Activated CD4-positive, alpha-beta T cell treated with anti-CD3 and anti-CD28 coated beads for 48 hours (primary cell): Measurements from ENCODE around the gene LSP1.

Experiments
- DNase-seq: peaks from one replicate; pipeline ENCODE4 v3.0.0-alpha.2; 2020

The LSP1 gene

DNA sequence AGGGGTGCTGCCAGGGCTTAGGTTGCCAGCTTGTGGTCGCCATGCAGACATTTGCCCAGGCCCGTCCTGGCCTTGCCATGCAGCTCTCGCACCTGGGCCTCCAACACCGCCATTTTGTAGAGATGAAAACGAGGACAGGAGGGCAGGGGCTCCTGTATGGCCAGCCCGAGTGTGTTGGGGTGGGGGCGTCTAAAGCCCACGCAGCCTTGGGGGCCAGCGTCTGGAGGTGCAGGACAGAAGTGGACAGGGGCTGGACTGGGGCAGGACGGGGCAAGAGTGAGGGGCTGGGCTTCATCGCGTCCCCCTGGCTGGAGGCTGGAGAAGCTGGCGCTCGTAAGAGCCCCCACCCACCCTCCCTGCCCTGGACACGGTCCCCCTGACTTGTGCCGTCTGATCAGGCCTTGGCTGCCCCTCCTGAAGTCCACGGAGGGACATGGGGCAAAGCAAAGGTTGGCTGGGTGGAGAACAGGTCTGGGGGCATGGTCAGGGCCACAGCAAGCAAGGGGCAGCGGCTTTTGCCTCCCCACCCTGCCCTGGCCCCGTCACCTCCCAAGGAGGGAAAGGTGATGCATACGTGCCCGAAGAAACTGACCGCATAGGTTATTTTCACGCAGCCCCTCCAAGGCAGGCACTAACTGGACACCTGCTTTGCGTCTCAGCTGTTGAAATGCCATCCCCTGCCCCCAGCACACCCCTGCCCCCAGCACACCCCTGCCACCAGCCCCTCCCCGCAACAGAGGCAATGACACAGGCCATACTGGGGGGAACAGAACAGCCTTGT is 67.4 kb downstream of the LSP1 start:
- no peak for DNase-seq

GRCh38 chr11:1920909-1921573 is 68.2 kb downstream of the LSP1 start:
- no peak for DNase-seq

DNA sequence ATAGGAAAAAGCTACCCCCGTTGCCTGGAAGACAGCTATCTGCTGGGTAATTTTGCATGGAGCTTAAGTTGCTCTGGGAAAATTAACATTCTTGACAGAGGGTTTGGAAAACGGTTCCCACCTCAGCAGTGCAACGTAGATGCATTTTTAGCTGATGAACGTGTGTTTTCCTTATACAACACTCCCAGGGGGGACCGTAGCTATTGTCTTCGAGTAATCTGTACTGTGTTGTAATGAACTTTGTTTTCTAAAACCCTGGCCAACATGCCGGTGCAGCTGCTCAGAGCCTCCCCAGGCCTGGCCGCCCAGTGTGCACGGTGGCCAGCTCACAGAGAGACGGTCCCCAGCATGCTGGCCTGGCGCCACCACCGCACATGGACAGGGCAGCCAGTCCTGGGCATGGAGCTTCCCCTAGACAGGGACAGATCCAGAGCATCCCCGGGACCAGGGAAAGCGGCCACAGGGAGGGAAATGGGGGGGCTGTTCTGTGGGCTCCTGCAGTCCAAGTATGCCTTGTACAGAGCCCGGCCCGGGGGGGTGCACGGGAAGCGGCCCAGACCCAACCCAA is 68.8 kb downstream of the LSP1 start:
- DNase-seq = no peak

DNA sequence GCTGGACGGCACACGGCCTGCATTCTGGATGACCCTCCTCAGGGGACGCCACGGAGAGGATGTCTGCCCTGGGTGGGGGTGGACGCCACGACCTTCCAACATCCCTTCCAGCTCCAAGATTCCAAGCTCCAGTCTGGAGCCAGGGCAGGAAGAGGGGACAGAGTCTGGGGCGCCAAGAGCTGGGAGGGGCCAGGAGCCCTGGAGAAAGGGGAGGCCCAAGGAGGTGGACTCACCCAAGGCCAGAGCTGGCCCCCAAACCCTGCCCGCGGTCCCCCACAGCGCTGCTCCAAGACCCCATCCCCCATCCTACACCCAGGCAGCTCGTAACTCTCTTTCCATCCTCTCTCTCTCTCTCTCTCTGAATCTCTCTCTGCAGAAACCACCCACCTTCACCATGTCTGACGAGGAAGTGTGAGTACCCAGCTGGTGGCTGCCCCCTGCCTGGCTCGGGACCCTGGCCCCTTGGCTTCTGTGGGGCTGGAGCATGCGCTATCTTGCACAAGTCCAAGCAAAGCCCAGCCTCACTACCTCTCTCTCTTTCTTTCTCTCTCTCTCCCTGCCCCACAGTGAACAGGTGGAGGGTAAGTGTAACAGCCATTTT is 69.7 kb downstream of the LSP1 start:
- DNase-seq = no peak

DNA sequence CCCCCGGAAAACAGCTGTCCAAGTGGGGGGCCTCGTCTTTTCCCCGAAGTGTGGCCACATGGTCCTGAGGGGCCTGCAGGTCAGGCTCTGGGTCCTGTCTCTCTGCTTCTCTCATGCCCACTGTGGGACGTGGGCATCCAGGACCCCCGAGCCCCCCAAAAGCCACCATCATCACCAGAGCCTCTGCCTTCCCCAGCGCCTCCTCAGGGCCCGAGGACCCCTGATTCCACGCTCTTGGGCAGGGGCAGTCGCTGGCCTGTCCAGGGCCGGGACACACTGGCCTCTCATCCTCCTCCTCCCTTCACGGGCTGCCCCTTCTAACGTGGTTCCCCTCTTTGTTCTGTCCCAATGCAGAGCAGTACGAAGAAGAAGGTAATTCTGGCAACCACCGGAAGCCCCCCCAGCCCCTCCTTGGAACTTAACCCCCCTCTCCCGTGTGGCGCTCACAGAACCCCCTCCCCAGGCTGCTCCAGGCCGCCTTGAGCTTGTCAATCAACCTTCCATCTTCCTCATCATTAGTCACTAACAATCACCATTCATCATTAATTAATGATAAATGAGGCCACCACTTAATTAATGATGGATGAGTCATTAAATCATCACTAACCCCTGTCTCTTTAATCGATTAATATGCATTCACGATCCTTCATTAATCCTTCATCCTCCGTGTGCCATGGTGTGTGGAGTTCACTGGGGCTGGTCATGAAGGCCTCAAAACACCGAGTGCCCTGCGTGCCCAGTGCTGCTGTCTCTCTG is 70.5 kb downstream of the LSP1 start:
- DNase-seq = no peak

- no peak for DNase-seq
These were observed 71.3 kb downstream of the LSP1 start for GRCh38 chr11:1924181-1924580.

- no peak for DNase-seq
These were observed 71.9 kb downstream of the LSP1 start for GRCh38 chr11:1924646-1925372.

DNA sequence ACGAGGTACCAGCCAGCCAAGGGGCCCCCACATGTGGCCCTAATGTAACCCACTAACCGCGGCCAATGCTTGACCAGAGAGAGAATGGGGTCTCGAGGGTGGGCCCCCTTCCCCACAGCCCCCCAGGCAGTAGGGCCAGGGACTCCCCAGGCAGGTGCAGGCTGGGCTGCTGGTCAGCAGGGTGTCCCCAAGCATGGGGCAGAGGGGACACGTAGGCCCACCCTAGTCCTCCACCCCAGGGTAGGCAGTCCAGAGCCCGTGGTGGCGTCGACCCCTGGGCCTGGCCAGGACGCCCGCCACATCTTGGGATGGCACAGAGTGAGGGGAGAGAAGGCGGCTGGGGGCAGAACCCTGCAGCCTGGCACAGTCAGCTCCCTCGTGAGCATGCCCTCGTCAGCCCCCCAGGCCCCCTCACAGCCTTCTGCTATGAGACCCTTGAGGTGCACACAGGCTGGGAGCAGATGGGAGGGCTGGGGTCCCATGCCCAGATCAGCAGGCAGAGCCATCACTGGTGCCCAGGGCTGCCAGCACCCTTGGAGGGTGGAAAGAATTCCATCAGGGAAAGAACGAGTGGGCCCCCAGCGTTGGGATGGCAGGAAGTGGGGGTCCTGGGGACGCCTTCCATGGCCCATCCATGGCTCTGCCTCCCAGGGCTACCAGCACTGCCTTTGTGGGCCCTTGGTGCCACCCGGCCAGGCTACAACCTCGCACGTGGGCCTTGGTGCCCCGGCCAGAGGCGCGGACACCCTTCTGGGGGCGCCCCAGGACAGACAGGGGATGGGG is 72.7 kb downstream of the LSP1 start:
- DNase-seq = no peak

GRCh38 chr11:1926156-1927025 is 73.5 kb downstream of the LSP1 start:
- no peak for DNase-seq

DNA sequence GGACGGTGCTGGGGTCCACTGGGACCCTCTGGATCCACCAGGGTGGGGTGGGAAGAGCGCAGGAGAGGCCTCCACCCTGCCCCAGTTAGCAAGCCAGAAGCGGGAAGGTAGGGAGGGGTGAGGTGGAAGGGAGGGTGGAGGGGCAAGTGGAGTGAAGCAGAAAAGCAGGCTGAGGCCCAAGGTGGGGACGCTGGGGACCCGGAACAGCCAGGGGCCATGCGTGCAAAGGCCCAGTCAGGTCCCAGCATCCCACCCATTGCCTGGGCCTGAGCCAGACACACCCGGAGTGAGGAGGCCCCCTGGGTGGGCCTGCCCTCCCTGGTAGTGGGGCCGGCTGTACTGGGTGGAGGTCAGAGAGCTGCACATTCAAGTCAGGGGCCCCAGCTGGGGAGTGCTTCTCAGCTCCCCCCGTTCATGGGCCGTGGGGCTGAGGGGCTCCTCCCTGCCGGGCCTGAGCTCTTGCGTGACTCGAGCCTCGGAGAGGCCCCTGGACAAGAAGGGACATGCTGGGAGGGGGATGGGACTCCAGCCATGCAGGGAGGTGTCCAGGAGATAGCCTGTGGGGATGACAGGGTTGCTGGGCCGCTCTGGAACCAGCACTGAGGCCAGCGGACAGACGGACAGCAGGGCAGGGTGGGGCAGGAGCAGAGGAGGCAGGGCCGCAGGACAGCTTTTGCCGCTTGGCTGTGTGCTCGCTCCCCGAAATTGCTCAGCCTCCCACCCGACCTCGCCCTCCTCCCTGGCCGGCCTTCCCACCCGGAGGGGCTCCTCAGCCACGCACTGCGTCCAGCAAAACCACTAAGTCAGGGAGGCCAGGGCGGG is 74.4 kb downstream of the LSP1 start:
- no peak for DNase-seq

DNA sequence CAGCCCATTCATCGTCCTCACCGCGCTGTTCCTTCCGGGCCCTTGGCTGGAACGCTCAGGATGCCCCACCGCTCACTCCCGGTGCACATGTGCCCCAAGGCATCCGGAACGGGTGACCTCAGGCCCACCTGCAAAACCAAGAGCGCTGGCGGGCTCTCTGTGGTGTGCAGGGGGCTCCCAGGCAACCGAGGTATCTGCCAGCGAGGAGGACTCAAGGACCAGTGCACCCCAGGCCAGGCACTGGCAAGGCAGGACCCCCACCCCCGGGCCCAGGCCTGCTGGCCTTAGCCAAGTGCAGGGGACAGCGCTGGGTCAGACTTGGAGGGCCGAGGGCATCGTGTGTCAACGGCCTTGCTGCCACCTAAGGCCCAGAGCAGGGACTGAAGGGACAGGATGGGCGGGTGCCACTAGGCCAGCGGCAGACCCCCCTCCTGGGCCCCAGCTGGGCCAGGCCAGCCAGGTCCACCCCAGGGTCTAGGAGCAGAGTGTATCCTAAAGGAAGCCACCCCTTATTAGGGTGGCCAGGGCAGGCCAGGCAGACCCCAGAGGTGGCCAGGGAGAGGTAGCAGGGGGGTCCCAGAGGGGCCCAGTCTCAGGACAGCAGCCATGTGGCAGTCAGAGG is 75.1 kb downstream of the LSP1 start:
- no peak for DNase-seq

DNA sequence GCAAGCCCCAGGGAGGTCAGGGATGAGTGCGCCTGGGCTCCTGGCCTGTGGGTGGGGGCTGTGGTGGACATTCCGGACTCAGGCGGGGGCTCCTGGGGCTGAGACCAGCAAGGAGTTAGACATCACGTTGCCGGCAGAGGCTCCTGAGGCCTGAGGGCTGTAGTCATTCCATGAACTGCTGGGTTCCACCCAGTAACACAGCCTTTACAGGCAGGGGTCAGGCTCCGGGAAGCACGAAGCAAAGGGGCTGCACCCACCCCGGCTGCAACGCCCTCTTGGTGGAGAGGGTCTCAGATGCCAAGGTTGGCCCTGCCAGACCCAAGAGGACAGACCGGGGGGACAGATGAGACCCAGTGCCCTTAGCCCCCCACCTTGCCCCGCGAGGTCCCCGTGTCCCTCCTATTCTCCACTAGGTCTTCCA is 75.6 kb downstream of the LSP1 start:
- no peak for DNase-seq

DNA sequence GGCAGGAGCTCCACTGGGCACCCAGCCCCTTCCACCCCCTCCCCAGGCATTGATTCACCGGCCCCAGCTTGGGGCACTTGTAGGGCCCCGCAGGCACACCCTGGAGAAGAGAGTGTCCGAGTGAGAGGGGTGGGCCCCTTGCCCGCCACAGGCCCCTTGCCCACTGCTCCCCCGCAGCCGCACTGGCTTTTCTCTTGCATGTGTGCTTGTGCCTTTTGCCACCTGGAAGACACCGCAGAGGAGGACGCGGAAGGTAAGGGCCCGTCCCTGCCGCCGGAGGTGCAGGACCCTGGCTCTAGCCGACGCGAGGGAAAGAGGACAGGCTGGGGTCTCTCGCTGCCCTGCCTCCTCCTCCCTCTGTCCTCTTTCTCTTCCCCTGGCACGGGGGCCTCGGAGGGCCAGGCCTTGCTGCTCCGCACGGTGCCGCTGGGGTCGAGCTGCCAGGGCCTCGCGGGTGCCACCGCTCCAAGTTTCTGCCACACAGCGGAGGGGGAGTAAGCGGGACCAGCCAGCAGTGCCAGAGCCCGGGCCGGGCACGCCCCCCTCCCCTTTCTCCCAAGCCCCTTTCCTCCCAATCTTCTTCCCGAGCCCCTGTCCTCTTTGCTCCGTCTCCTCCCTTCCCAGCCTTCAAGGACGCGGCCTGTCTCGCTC is 76.1 kb downstream of the LSP1 start:
- no peak for DNase-seq

DNA sequence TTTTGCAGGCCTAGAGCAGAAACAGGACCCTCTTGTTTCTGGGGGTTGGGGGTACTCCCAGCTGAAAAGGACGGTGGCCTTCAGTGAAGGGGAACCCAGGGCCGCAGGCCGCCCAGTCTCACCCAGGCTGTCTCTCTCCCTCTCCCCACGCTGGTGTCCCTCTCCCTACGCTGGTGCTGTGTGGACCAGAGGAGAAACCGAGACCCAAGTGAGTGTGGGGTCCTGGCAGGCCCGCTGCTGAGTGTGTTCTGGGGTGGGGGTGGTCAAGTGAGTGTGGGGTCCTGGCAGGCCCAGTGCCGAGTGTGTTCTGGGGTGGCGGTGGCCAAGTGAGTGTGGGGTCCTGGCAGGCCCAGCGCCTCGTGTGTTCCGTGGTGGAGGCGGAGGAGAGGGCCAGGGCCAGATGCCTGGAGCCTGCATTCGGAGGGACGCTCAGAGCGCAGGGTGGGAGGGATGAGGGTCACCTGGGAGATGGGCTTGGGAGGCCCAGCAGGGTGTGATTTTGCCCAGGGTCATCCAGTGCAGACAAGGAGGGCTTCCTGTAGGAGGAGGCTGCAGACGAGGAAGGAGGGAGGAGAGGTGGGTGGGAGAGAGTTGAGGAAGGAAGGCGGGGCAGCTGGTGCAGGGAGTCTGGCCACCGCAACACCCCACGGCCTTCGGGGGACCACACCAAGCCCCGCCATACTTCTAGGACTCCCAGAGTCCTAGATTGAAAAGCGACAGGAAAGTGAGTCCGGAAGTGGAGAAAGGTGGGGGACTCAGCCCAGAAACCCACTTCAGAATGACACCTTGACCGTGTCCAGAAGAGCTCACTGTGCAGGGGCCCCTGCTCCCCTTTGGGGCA is 77.0 kb downstream of the LSP1 start:
- DNase-seq = no peak

DNA sequence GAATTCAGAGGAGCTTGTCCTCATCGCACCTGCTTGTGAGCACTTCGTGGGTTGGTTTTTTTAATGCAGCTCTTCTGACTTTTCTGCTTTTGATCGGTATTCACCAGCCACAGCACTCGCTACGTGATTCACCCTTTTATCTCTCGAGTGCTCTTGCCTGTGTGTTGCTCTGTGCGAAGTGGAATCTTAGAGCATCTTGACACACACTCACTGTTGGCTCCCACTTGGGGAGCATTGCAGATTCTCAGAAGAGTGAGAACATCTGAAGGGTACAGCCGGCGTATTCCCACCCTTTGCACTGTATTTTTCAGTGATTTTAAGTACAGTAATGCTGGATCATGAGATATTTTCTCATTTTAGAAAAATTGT is 77.6 kb downstream of the LSP1 start:
- DNase-seq = no peak

DNA sequence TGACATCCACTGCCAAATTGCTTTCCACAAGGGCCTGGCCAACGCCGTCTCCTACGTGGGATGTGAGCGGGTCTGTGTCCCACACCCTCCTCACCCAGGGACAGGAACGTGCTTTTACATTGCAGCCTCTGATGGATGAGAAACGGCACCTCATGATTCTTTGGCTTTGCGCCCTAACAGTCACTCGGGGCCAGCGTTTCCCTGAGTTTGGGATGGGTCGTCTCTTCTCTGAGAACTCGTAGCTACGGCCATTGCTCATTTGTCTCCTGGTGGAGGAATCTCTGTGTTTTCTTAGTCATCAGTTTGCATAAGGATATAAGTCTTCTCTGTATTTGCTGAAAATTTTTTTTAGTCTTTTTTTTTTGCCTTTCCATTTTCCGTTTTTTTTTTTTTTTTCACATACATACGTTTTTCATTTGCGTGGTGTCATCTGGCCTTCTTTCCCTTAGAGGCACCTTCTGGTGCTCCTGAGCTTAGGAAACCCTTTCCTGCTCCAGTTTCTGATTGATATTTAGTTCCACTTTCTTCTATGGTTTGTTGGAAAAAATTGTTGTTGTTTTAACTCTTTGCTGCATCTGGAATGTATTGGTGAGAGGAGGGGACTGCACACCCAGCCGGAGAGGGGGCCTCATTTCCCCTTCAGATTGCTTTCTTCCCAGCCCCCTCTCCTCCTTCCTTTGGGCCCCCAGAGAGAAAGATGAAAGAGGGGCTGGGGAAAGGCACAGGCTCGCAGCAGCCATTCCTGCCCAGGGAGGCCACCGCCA is 78.6 kb downstream of the LSP1 start:
- DNase-seq = no peak

- DNase-seq = no peak
These were observed 79.2 kb downstream of the LSP1 start for GRCh38 chr11:1932105-1932480.
